ENCODE results near the gene PIM3. TPM values are rescaled to one million over a fixed set of nuclear protein-coding genes. Genes with fewer than 3 reads are reported as not detected.

The PIM3 gene
- total RNA-seq, 1 donor from 2014 or later = 18.6 TPM

- TF ChIP-seq CTCF (IDR thresholded peaks at IDR 0.05) = no peak
- DNase-seq (ENCODE audit: extremely low spot score, unreplicated experiment) = no peak
- Mint-ChIP-seq H3K36me3 (ENCODE audit: unreplicated experiment) (peaks cover 7% of the 10 kb centered on the region), H3K27me3 (ENCODE audit: unreplicated experiment) (no peaks in the 10 kb centered on the region), H3K4me3 (ENCODE audit: unreplicated experiment) (no peak overlapping the region), H3K4me1 (ENCODE audit: unreplicated experiment) (peaks cover 42% of the 10 kb centered on the region), H3K9me3 (ENCODE audit: unreplicated experiment) (no peaks in the 10 kb centered on the region), H3K27ac (ENCODE audit: unreplicated experiment) (peak overlapping the region; percentile 41)
These were observed 7.2 kb downstream of the PIM3 start for GRCh38 chr22:49967706-49968208.

GRCh38 chr22:49968313-49968830, 7.8 kb downstream of the PIM3 start:
- Mint-ChIP-seq H3K4me3 (ENCODE audit: unreplicated experiment) (no peak overlapping the region), H3K27me3 (ENCODE audit: unreplicated experiment) (no peaks in the 10 kb centered on the region), H3K27ac (ENCODE audit: unreplicated experiment) (no peak overlapping the region), H3K9me3 (ENCODE audit: unreplicated experiment) (no peaks in the 10 kb centered on the region), H3K4me1 (ENCODE audit: unreplicated experiment) (peaks cover 36% of the 10 kb centered on the region), H3K36me3 (ENCODE audit: unreplicated experiment) (peaks cover 7% of the 10 kb centered on the region)
- no peak for DNase-seq (ENCODE audit: extremely low spot score, unreplicated experiment)
- no peak for TF ChIP-seq CTCF (IDR thresholded peaks at IDR 0.05)

GRCh38 chr22:49968831-49969661, 8.5 kb downstream of the PIM3 start:
- DNase-seq (ENCODE audit: extremely low spot score, unreplicated experiment) = no peak
- Mint-ChIP-seq H3K9me3 (ENCODE audit: unreplicated experiment) (no peaks in the 10 kb centered on the region), H3K27ac (ENCODE audit: unreplicated experiment) (no peak overlapping the region), H3K36me3 (ENCODE audit: unreplicated experiment) (peaks cover under 1% of the 10 kb centered on the region), H3K4me1 (ENCODE audit: unreplicated experiment) (peaks cover 29% of the 10 kb centered on the region), H3K4me3 (ENCODE audit: unreplicated experiment) (no peak overlapping the region), H3K27me3 (ENCODE audit: unreplicated experiment) (no peaks in the 10 kb centered on the region)
- TF ChIP-seq CTCF (IDR thresholded peaks at IDR 0.05) = no peak

GRCh38 chr22:49969751-49970527, 9.4 kb downstream of the PIM3 start:
- Mint-ChIP-seq H3K27ac (ENCODE audit: unreplicated experiment) (no peak overlapping the region), H3K9me3 (ENCODE audit: unreplicated experiment) (no peaks in the 10 kb centered on the region), H3K4me3 (ENCODE audit: unreplicated experiment) (no peak overlapping the region), H3K36me3 (ENCODE audit: unreplicated experiment) (no peaks in the 10 kb centered on the region), H3K27me3 (ENCODE audit: unreplicated experiment) (no peaks in the 10 kb centered on the region), H3K4me1 (ENCODE audit: unreplicated experiment) (peaks cover 24% of the 10 kb centered on the region)
- no peak for TF ChIP-seq CTCF (IDR thresholded peaks at IDR 0.05)
- no peak for DNase-seq (ENCODE audit: extremely low spot score, unreplicated experiment)
